ENCODE data around the gene ENPEP. TPM values are rescaled to one million over a fixed set of nuclear protein-coding genes. Genes with fewer than 3 reads are reported as not detected.

ENPEP gene
- total and polyA plus RNA-seq, 4 donors, result 4.5 to 41.5 (median 25.5) TPM

DNA sequence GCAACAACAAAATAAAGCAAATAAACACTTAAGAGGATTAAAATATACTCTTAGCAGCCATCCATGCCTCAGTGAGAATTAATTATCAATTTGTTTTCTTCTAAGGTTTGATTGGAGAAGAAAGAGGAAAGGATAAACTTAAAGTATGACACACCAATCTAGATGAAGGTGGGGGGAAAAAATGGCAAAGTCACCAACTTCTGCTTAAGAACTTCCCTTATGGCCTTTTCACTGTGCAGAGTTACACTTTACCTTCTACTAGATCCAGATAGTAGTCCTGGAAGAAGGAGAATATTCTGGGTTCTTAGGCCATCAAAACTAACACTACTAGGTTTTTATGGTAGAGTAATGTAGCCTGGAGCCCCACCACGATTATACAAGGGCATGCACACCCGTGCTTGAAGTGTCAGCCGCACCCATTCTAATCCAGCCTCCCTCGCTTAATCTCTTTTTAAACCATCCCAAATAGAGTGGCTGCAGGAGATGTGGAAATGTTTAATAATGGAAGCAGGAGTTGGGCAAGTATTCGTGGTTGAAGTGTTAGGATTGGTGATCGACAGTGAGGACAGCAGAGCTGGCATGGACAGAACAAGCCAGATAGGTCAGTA, 14.1 kb downstream of the ENPEP start:
- Histone ChIP-seq H3K9ac (ENCODE audit: low read depth in 1 of 2, low read length in 2 of 2) (no peak overlapping the region), H3K4me3 (ENCODE audit: low read depth in 1 of 3, low read length in 3 of 3) (no peak overlapping the region), H3K4me1 (ENCODE audit: control insufficient read depth in 4 of 4, insufficient read depth in 4 of 4, low read length in 3 of 4) (peaks cover 3 to 31% (median 26%) of the 10 kb centered on the region in 4 donors), H3K9me3 (ENCODE audit: control insufficient read depth in 4 of 4, low read length in 3 of 4) (no peaks in the 10 kb centered on the region), H3K27me3 (ENCODE audit: control insufficient read depth in 4 of 4, insufficient read depth in 4 of 4, low read length in 3 of 4) (no peaks in the 10 kb centered on the region), H3K27ac (ENCODE audit: low read depth in 1 of 2, low read length in 2 of 2) (no peak overlapping the region), H3K36me3 (ENCODE audit: control insufficient read depth in 4 of 4, insufficient read depth in 3 of 4, low read depth in 1 of 4, low read length in 3 of 4) (peaks cover 0 to 13% (median 6%) of the 10 kb centered on the region in 4 donors)
- WGBS, result 86% methylated on average over 6 of the region's 6 CpGs
- no peak for DNase-seq (ENCODE audit: low spot score)
- TF ChIP-seq EGR1 (IDR thresholded peaks at IDR 0.05; ENCODE audit: low read depth in 2 of 2) (no peak), TAF1 (conservative IDR thresholded peaks at IDR 0.05) (no peak), FOXA1 (IDR thresholded peaks at IDR 0.05) (no peak), NR2F2 (IDR thresholded peaks at IDR 0.05) (no peak), JUND (IDR thresholded peaks at IDR 0.05) (no peak), RAD21 (IDR thresholded peaks at IDR 0.05) (no peak), RXRA (IDR thresholded peaks at IDR 0.05) (no peak), YY1 (IDR thresholded peaks at IDR 0.05) (no peak), HNF4A (conservative IDR thresholded peaks at IDR 0.05) (no peak), FOXA2 (IDR thresholded peaks at IDR 0.05) (no peak), HNF4G (IDR thresholded peaks at IDR 0.05) (no peak), GABPA (IDR thresholded peaks at IDR 0.05 in 1 of 2, conservative IDR thresholded peaks at IDR 0.05 in 1 of 2) (no peak)
- TF ChIP-seq, protein P1, sequence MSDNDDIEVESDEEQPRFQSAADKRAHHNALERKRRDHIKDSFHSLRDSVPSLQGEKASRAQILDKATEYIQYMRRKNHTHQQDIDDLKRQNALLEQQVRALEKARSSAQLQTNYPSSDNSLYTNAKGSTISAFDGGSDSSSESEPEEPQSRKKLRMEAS (IDR thresholded peaks at IDR 0.05), result no peak
- TF ChIP-seq, protein P2, sequence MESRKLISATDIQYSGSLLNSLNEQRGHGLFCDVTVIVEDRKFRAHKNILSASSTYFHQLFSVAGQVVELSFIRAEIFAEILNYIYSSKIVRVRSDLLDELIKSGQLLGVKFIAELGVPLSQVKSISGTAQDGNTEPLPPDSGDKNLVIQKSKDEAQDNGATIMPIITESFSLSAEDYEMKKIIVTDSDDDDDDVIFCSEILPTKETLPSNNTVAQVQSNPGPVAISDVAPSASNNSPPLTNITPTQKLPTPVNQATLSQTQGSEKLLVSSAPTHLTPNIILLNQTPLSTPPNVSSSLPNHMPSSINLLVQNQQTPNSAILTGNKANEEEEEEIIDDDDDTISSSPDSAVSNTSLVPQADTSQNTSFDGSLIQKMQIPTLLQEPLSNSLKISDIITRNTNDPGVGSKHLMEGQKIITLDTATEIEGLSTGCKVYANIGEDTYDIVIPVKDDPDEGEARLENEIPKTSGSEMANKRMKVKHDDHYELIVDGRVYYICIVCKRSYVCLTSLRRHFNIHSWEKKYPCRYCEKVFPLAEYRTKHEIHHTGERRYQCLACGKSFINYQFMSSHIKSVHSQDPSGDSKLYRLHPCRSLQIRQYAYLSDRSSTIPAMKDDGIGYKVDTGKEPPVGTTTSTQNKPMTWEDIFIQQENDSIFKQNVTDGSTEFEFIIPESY (IDR thresholded peaks at IDR 0.05), result no peak
- TF ChIP-seq, protein P3, sequence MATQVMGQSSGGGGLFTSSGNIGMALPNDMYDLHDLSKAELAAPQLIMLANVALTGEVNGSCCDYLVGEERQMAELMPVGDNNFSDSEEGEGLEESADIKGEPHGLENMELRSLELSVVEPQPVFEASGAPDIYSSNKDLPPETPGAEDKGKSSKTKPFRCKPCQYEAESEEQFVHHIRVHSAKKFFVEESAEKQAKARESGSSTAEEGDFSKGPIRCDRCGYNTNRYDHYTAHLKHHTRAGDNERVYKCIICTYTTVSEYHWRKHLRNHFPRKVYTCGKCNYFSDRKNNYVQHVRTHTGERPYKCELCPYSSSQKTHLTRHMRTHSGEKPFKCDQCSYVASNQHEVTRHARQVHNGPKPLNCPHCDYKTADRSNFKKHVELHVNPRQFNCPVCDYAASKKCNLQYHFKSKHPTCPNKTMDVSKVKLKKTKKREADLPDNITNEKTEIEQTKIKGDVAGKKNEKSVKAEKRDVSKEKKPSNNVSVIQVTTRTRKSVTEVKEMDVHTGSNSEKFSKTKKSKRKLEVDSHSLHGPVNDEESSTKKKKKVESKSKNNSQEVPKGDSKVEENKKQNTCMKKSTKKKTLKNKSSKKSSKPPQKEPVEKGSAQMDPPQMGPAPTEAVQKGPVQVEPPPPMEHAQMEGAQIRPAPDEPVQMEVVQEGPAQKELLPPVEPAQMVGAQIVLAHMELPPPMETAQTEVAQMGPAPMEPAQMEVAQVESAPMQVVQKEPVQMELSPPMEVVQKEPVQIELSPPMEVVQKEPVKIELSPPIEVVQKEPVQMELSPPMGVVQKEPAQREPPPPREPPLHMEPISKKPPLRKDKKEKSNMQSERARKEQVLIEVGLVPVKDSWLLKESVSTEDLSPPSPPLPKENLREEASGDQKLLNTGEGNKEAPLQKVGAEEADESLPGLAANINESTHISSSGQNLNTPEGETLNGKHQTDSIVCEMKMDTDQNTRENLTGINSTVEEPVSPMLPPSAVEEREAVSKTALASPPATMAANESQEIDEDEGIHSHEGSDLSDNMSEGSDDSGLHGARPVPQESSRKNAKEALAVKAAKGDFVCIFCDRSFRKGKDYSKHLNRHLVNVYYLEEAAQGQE (IDR thresholded peaks at IDR 0.05), result no peak

DNA sequence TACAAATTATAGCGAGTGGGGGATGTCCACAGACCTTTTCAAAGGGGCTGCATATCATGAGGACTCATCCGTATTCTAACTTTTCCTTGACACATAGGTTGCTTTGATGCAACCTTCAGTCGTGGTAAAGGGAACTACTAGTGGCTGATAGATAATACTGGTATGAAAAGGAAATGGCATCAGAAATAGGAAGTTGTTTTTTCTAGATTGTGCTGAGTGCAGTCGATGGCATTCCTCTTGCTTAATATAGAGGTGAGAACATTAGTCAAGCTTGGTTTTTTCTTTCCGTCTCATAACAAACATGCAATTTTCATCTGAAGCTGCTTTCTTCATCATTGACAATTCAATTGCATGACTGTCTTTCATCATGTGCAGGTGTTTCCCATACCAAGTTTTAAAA, 16.6 kb downstream of the ENPEP start:
- no peak overlapping the region for H3K4me3 ChIP-seq (ENCODE audit: low read depth in 1 of 3, low read length in 3 of 3)
- H3K27me3 ChIP-seq (ENCODE audit: control insufficient read depth in 4 of 4, insufficient read depth in 4 of 4, low read length in 3 of 4), result no peaks in the 10 kb centered on the region
- WGBS, result 74% methylated on average over 5 of the region's 5 CpGs
- no peak overlapping the region for H3K27ac ChIP-seq (ENCODE audit: low read depth in 1 of 2, low read length in 2 of 2)
- H3K9ac ChIP-seq (ENCODE audit: low read depth in 1 of 2, low read length in 2 of 2), result no peak overlapping the region
- no peaks in the 10 kb centered on the region for H3K9me3 ChIP-seq (ENCODE audit: control insufficient read depth in 4 of 4, low read length in 3 of 4)
- peaks cover 1 to 18% (median 6%) of the 10 kb centered on the region in 4 donors for H3K36me3 ChIP-seq (ENCODE audit: control insufficient read depth in 4 of 4, insufficient read depth in 3 of 4, low read depth in 1 of 4, low read length in 3 of 4)
- H3K4me1 ChIP-seq (ENCODE audit: control insufficient read depth in 4 of 4, insufficient read depth in 4 of 4, low read length in 3 of 4), result peaks cover 0 to 7% (median 4%) of the 10 kb centered on the region in 4 donors
- DNase-seq (ENCODE audit: low spot score), result no peak
- TF ChIP-seq, protein P1 (IDR thresholded peaks at IDR 0.05), result no peak
- TF ChIP-seq FOXA1 (IDR thresholded peaks at IDR 0.05), result no peak
- TF ChIP-seq, protein P4, sequence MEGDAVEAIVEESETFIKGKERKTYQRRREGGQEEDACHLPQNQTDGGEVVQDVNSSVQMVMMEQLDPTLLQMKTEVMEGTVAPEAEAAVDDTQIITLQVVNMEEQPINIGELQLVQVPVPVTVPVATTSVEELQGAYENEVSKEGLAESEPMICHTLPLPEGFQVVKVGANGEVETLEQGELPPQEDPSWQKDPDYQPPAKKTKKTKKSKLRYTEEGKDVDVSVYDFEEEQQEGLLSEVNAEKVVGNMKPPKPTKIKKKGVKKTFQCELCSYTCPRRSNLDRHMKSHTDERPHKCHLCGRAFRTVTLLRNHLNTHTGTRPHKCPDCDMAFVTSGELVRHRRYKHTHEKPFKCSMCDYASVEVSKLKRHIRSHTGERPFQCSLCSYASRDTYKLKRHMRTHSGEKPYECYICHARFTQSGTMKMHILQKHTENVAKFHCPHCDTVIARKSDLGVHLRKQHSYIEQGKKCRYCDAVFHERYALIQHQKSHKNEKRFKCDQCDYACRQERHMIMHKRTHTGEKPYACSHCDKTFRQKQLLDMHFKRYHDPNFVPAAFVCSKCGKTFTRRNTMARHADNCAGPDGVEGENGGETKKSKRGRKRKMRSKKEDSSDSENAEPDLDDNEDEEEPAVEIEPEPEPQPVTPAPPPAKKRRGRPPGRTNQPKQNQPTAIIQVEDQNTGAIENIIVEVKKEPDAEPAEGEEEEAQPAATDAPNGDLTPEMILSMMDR (IDR thresholded peaks at IDR 0.05; ENCODE audit: low read depth, low read length, missing input control), result no peak
- TF ChIP-seq, protein P3 (IDR thresholded peaks at IDR 0.05), result no peak
- TF ChIP-seq, protein P5, sequence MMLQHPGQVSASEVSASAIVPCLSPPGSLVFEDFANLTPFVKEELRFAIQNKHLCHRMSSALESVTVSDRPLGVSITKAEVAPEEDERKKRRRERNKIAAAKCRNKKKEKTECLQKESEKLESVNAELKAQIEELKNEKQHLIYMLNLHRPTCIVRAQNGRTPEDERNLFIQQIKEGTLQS (IDR thresholded peaks at IDR 0.05), result no peak
- no peak for TF ChIP-seq NR2F2 (IDR thresholded peaks at IDR 0.05)
- no peak for TF ChIP-seq RXRA (IDR thresholded peaks at IDR 0.05)
- no peak for TF ChIP-seq FOXA2 (IDR thresholded peaks at IDR 0.05)
- no peak for TF ChIP-seq GABPA (IDR thresholded peaks at IDR 0.05 in 1 of 2, conservative IDR thresholded peaks at IDR 0.05 in 1 of 2)
- no peak for TF ChIP-seq HNF4G (IDR thresholded peaks at IDR 0.05)
- no peak for TF ChIP-seq JUND (IDR thresholded peaks at IDR 0.05)
- TF ChIP-seq RAD21 (IDR thresholded peaks at IDR 0.05), result no peak
- no peak for TF ChIP-seq EGR1 (IDR thresholded peaks at IDR 0.05; ENCODE audit: low read depth in 2 of 2)
